Measurements from ENCODE around the gene INTS11.
"Not testable (repeated sequence)": the region's sequence is repeated elsewhere in the genome, so short reads cannot be mapped to it uniquely, and the experiment has no call there.

Gene INTS11

GRCh38 chr1:1324524-1325287, at the start of gene INTS11, which contains the start of gene CPTP:
TSS of gene INTS11 (minus strand) at chr1:1324660. CDS start at chr1:1324608, 52 bp downstream.
TSS of gene CPTP (plus strand) at chr1:1324802. CDS start at chr1:1326911, 2,109 bp downstream.
- peak; percentile 99 for DNase-seq (ENCODE audit: low spot score)

DNA sequence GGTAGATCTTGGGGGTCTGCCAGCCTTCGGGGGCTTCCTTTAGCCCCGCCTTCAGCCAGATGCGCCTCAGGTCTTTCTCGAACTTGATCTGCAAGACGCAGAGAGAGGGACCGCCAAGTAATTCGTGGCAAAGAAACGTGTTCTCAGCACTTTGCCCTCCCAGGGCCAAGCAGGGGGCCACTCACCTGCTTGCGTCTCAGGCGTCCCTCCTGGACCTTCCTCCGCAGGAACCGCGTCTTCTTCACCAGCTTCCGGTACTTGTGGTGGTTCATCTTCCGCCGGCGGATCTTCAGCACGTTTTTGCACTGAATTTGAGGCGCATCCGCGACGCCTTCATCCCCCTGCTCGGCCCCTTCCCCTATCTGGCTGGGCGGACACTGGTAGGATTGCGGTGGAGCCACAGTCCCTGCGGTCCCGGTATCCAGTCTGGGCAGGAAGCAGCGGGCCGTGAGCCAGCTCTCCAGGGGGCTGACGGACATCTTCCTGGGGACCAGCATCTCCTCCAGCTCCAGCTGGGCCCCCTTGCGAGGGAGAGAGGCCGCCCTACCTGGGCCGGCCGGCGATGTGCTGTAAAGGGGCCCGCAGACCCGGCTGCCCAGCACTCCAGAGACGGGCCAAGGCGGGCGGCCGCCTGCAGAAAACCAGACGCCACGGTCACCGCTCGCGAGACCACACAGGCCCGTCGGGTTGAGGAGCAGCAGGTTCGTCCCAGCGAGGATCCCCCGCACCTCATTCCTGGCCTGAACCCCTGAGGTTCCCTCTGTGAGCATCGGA, 49.5 kb upstream of the INTS11 start:
- DNase-seq (ENCODE audit: low spot score): no peak

GRCh38 chr1:1373051-1373814, 48.8 kb upstream of the INTS11 start:
- DNase-seq (ENCODE audit: low spot score): no peak

GRCh38 chr1:1371746-1372711, 47.6 kb upstream of the INTS11 start:
- peak; percentile 92 for DNase-seq (ENCODE audit: low spot score)

GRCh38 chr1:1371364-1371745, 46.9 kb upstream of the INTS11 start:
- DNase-seq (ENCODE audit: low spot score): no peak

GRCh38 chr1:1370771-1371300, 46.4 kb upstream of the INTS11 start:
- DNase-seq (ENCODE audit: low spot score): no peak

DNA sequence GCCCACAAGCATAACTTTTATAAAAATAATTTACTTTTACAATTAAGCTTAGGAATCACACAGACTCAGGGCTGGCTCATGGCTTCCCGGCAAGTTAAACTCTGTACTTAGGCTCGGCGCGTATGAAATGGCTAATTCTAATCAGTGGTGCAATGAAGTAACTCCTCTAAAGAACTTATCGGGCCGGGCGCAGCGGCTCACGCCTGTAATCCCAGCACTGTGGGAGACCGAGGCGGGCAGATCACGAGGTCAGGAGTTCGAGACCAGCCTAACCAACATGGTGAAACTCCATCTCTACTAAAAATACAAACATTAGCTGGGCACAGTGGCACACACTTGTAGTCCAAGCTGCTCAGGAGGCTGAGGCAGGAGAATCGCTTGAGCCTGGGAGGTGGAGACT, 45.6 kb upstream of the INTS11 start:
- not testable (repeated sequence) for DNase-seq (ENCODE audit: low spot score)

- DNase-seq (ENCODE audit: low spot score): no peak
Measured at GRCh38 chr1:1367315-1367714, 42.9 kb upstream of the INTS11 start.

- DNase-seq (ENCODE audit: low spot score): no peak
Measured at GRCh38 chr1:1366699-1367066, 42.2 kb upstream of the INTS11 start.

DNA sequence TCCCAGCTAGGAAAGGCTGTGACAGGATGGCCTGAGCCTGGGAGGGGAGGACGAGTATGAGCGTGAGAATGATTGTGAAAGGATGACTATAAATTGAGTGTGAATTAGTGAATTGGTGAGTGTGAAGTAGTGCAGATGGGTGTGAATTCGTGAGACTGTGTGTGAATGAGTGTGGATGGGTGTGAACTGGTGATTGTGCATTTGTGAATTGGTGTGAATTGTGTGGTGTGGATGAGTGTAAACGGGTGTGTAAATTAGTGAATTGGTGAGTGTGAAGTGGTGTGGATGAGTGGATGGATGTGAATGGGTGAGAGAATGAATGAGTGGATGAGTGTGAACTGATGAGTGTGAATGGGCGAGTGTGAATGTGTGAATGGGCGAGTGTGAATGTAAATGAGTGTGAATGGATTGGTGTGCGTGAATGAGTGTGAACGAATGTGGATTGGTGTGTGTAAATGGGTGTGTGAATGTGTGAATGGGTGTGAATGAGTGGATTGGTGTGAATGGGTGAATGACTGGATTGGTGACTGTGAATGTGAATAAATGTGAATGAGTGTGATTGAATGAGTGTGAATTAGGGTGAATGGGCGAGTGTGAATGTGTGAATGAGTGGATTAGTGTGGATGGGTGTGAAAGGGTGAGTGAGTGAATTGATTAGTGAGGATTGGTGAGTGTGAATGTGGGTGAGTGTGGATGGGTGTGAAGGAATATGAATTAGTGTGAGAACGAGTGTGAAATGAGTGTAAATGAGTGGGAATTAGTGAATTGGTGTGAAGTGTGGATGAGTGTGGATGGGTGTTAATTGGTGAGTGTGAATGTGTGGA, 41.6 kb upstream of the INTS11 start:
- no peak for DNase-seq (ENCODE audit: low spot score)

- DNase-seq (ENCODE audit: low spot score): peak; percentile 11
Measured at GRCh38 chr1:1364266-1364665, 39.8 kb upstream of the INTS11 start.

DNA sequence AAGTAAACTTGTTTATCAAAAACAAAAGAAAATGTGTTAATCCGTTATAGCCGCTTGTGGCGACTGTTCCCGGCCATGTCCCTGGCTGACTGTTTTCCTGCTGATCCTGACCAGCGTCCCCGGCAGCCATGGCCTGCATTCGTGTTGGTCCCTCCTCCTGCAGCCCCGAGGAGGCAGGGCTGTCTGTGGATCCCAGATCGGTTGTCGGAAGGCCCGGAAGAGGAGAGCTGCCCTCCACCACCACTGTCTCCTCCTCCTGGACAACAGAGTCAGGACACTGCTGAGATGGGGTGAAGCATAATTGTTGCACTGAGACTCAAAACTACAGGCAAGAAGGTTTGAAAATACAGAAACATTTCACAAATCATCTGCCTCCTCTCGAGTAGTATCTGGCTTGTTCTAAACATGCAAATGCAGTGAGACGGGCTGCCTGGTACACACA, 37.5 kb upstream of the INTS11 start:
- DNase-seq (ENCODE audit: low spot score): peak; percentile 61

DNA sequence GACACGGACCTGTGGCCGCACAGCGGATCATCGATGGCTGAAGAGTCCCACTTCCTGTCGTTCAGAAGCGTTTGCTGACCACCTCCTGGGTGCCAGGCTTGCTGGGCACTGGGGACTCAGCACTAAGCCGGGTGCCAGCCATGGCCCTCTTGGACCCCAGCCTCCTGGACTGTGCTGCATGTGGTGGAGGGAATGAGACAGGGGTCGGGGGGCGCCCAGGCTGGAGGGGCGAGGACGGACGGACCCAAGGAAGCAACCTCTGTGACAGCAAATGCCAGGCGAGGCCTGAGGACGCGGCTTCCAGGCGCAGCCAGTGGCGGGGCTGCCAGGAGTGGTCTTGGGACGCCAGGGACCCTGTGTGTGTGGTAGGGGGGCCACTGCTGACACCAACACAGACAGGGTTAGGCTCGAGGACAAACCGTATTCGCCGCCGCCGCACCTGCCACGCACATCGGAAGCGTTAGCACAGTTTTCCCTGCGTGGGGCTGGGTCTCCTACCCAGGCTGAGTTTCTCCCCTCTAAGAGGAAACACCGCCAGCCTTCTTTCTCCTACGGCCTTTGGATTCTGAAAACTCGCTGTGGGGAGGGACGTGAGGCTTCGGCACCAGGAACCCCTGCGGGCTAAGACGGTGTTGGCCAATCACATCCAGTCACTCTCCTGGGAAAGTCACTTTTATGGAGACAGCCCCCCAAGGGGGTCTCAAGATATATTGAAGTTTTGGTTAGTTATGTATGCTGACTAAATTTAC, 36.9 kb upstream of the INTS11 start:
- DNase-seq (ENCODE audit: low spot score): peak; percentile 12

DNA sequence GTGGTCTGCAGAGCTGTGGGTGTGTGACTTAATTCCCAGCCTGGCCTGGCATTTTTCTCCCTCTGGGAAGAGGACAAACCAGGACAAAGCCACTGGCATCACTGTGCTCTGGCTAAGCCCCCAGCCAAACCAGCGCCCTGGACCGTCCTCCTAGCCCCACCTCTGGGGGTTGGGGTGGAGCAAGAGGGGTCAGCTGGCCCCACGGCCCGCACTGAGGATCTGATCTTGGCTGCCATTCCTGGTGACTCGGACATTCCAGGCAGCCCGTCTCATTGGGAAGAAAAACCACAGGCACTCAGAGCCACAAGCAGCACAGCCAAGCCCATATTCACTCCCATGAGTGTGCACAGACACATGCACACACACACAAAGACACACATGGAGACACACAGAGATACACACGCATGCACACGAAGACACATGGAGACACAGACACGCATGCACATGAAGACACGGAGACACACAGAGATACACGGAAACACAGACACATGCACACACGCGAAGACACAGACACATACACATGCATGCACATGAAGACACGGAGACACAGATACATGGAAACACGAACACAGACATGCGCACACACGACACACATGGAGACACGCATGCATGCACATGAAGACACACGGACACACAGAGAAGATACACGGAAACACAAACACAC, 36.2 kb upstream of the INTS11 start:
- peak; percentile 49 for DNase-seq (ENCODE audit: low spot score)

- peak; percentile 16 for DNase-seq (ENCODE audit: low spot score)
Measured at GRCh38 chr1:1359664-1360468, 35.4 kb upstream of the INTS11 start.

DNA sequence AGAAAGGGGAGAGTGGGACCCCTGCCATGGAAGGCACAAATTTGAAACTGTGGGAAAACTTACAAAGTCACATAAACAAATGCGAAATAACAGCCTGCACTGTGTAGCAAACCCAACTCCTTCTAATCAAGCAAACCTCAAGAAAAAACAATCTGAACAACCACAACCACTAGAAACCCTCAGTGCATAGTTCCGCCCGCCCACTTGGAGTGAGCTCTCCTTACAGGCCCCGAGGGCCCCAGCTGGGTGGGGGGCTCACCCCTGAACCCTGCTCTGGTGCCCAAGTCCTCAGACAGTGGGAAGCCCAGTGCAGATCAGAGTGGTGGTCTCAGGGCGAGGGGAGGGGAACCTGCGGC, 34.8 kb upstream of the INTS11 start:
- peak; percentile 6 for DNase-seq (ENCODE audit: low spot score)

GRCh38 chr1:1358433-1359271, 34.2 kb upstream of the INTS11 start, which contains the start of gene MXRA8:
TSS of gene MXRA8 (minus strand) at chr1:1358555. CDS start at chr1:1358504, 51 bp downstream.
- DNase-seq (ENCODE audit: low spot score): peak; percentile 74

Measured in iPS-NIHi11 (cell line).